H9 (cell line): ENCODE results near the gene MAD1L1. TPM values are rescaled to one million over a fixed set of nuclear protein-coding genes. Genes with fewer than 3 reads are reported as not detected.

Experiments used
- DNase-seq: peaks from one replicate; pipeline ENCODE4 v3.0.0-alpha.2; 2017
- H2AFZ ChIP-seq: one replicate; pipeline ENCODE4 v1.6.1; 2013; ENCODE audit warnings: mild to moderate bottlenecking, low read length, control low read depth, moderate library complexity
- H2AK5ac ChIP-seq: 2 replicates; pipeline ENCODE4 v1.6.1; 2013; ENCODE audit warnings: low read length, control low read depth, mixed read lengths; ENCODE audit not compliant: insufficient read length
- H2BK120ac ChIP-seq: one replicate; pipeline ENCODE4 v1.6.1; 2013; ENCODE audit warnings: low read depth, mild to moderate bottlenecking, low read length, control low read depth, inconsistent platforms; ENCODE audit not compliant: poor library complexity, severe bottlenecking
- H2BK12ac ChIP-seq: 2 replicates; pipeline ENCODE4 v1.6.1; 2013; ENCODE audit warnings: low read length, control low read depth, mixed read lengths, low read depth; ENCODE audit not compliant: insufficient read length
- H2BK15ac ChIP-seq: 2 replicates; pipeline ENCODE4 v1.6.1; 2013; ENCODE audit warnings: low read depth, low read length, control low read depth
- H2BK20ac ChIP-seq: one replicate; pipeline ENCODE4 v1.6.1; 2013; ENCODE audit warnings: low read depth, mild to moderate bottlenecking, low read length, control low read depth, inconsistent platforms; ENCODE audit not compliant: poor library complexity, severe bottlenecking
- H2BK5ac ChIP-seq: 2 replicates; pipeline ENCODE4 v1.6.1; 2013; ENCODE audit warnings: low read length, control low read depth, mixed read lengths; ENCODE audit not compliant: insufficient read length
- H3K14ac ChIP-seq: 2 replicates; pipeline ENCODE4 v1.6.1; 2013; ENCODE audit warnings: low read length, control low read depth; ENCODE audit not compliant: insufficient read depth
- H3K18ac ChIP-seq: 2 replicates; pipeline ENCODE4 v1.6.1; 2013; ENCODE audit warnings: low read depth, mild to moderate bottlenecking, mixed read lengths, low read length, control low read depth; ENCODE audit not compliant: insufficient read length
- H3K23ac ChIP-seq: 2 replicates; pipeline ENCODE4 v1.6.1; 2013; ENCODE audit warnings: low read length, control low read depth, mixed read lengths, low read depth; ENCODE audit not compliant: insufficient read length
- H3K23me2 ChIP-seq: 2 replicates; pipeline ENCODE4 v1.6.1; 2013; ENCODE audit warnings: low read depth, mild to moderate bottlenecking, mixed read lengths, low read length, control low read depth; ENCODE audit not compliant: insufficient read length, poor library complexity, severe bottlenecking
- H3K27ac ChIP-seq: 2 replicates; pipeline ENCODE4 v1.5.1; 2013; ENCODE audit warnings: low read length, control low read depth, mixed read lengths, low read depth; ENCODE audit not compliant: insufficient read length
- H3K27me3 ChIP-seq: 2 replicates; pipeline ENCODE4 v1.6.1; 2013; ENCODE audit warnings: low read length, control low read depth, inconsistent platforms; ENCODE audit not compliant: insufficient read depth
- H3K4ac ChIP-seq: 2 replicates; pipeline ENCODE4 v1.6.1; 2013; ENCODE audit warnings: low read depth, mild to moderate bottlenecking, control low read depth, inconsistent platforms, low read length, moderate library complexity
- H3K4me1 ChIP-seq: 2 replicates; pipeline ENCODE4 v1.6.1; 2013; ENCODE audit warnings: low read length, control low read depth, inconsistent platforms; ENCODE audit not compliant: insufficient read depth
- H3K4me2 ChIP-seq: 2 replicates; pipeline ENCODE4 v1.6.1; 2013; ENCODE audit warnings: low read length, control low read depth, mixed read lengths; ENCODE audit not compliant: insufficient read length, insufficient read depth
- H3K56ac ChIP-seq: 2 replicates; pipeline ENCODE4 v1.6.1; 2013; ENCODE audit warnings: low read depth, mild to moderate bottlenecking, mixed read lengths, low read length, control low read depth; ENCODE audit not compliant: insufficient read length
- H3K79me1 ChIP-seq: 2 replicates; pipeline ENCODE4 v1.6.1; 2013; ENCODE audit warnings: low read depth, mild to moderate bottlenecking, moderate library complexity, low read length, control low read depth, inconsistent platforms; ENCODE audit not compliant: insufficient read depth, poor library complexity, severe bottlenecking
- H3K79me2 ChIP-seq: 2 replicates; pipeline ENCODE4 v1.6.1; 2013; ENCODE audit warnings: low read length, control low read depth, inconsistent platforms; ENCODE audit not compliant: insufficient read depth
- H3K9ac ChIP-seq: 2 replicates; pipeline ENCODE4 v1.6.1; 2013; ENCODE audit warnings: low read length, control low read depth, mixed read lengths; ENCODE audit not compliant: insufficient read length; ENCODE audit errors: extremely low read depth
- H3K9me3 ChIP-seq: one replicate; pipeline ENCODE4 v1.6.1; 2013; ENCODE audit warnings: low read depth, low read length, inconsistent platforms; ENCODE audit not compliant: control insufficient read depth
- H3T11ph ChIP-seq: one replicate; pipeline ENCODE4 v1.6.1; 2013; ENCODE audit warnings: mild to moderate bottlenecking, low read length, control low read depth, inconsistent platforms
- H4K20me1 ChIP-seq: one replicate; pipeline ENCODE4 v1.6.1; 2013; ENCODE audit not compliant: control insufficient read depth, insufficient read length, insufficient read depth
- H4K5ac ChIP-seq: 2 replicates; pipeline ENCODE4 v1.6.1; 2013; ENCODE audit warnings: low read depth, mild to moderate bottlenecking, mixed read lengths, low read length, control low read depth; ENCODE audit not compliant: insufficient read length
- H4K8ac ChIP-seq: replicated peaks from 2 replicates; pipeline ENCODE4 v1.6.1; 2013; ENCODE audit warnings: low read length, control low read depth, mixed read lengths, low read depth; ENCODE audit not compliant: insufficient read length
- H4K91ac ChIP-seq: 2 replicates; pipeline ENCODE4 v1.6.1; 2013; ENCODE audit warnings: low read depth, mild to moderate bottlenecking, moderate library complexity, mixed read lengths, low read length, control low read depth; ENCODE audit not compliant: insufficient read length
- H3K27ac Mint-ChIP-seq, 3 experiments: 2 replicates in 2 of 3; 3 replicates in 1 of 3; pipeline ENCODE4 v1.8.0; 2020 to 2021; ENCODE audit warnings: mixed read lengths in 3 of 3, mild to moderate bottlenecking in 1 of 3, moderate library complexity in 1 of 3
- H3K27me3 Mint-ChIP-seq: 2 replicates; pipeline ENCODE4 v1.8.0; 2021; ENCODE audit warnings: low read depth, mild to moderate bottlenecking, moderate library complexity, mixed read lengths
- H3K36me3 Mint-ChIP-seq, 3 experiments: 2 replicates in 2 of 3; 3 replicates in 1 of 3; pipeline ENCODE4 v1.8.0; 2020 to 2021; ENCODE audit warnings: low read depth in 3 of 3, mixed read lengths in 3 of 3; ENCODE audit not compliant: insufficient read depth in 1 of 3
- H3K4me1 Mint-ChIP-seq, 2 experiments: 2 replicates each; pipeline ENCODE4 v1.8.0; 2020; ENCODE audit warnings: mixed read lengths in 2 of 2
- H3K4me3 Mint-ChIP-seq, 2 experiments: 2 replicates in 1 of 2; 3 replicates in 1 of 2; pipeline ENCODE4 v1.8.0; 2020 to 2021; ENCODE audit warnings: mild to moderate bottlenecking in 2 of 2, mixed read lengths in 2 of 2, moderate library complexity in 1 of 2
- H3K9me3 Mint-ChIP-seq, 2 experiments: 2 replicates in 1 of 2; 3 replicates in 1 of 2; pipeline ENCODE4 v1.8.0; 2020; ENCODE audit warnings: mild to moderate bottlenecking in 2 of 2, mixed read lengths in 2 of 2, moderate library complexity in 1 of 2
- WGBS: extraction: QIAGEN DNeasy Blood & Tissue Kit; methylation state at CpG from one replicate; pipeline ENCODE4 v1.1.7; 2013; ENCODE audit warnings: missing lambda C conversion rate, low lambda C conversion rate, mixed read lengths; ENCODE audit not compliant: insufficient read length; ENCODE audit errors: extremely low coverage; 5-methylcytosine and 5-hydroxymethylcytosine counted together
- total RNA-seq: library from RNA; stranded (reverse); gene quantifications from 2 replicates; pipeline ENCODE4 v1.2.1, GENCODE V29; 2021
- TF ChIP-seq, protein P1 (sequence below): fragments of 200-600 bp; sonication (generic); conservative IDR thresholded peaks from 3 replicates; pipeline ENCODE4 v1.8.0; 2021; ENCODE audit warnings: antibody characterized with exemption, mild to moderate bottlenecking

Gene MAD1L1
- total RNA-seq, 1 experiment from 2014 or later: 39.0 TPM

DNA sequence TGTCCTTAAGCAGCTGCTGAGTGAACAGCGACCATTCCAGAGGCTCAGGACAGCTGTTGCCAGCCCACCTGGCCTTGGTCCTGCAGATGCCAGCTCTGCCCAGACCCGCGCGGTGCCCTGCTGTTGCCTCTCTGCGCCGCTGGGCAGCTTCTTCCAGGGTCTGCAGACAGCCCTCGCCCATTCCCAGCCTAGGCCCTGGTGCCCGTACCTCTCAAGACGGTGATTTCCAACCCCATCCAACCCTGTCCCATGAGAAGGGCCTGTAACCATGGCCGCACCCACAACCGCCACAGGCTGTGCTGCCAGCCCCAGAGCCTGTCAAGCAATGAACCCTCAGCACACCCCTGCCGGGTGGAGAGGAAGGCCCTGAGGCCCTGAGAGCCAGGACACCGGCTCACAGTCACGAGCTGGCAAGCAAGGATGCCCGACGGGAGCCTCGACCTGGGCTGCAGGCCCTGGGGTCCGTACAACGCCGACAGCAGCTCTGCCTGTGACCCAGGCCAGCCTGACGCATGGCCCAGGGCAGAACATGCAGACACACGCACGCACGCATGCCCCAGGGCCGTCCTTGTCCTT lies 231.9 kb downstream of the MAD1L1 start:
- no peaks in the 10 kb centered on the region for H3K23me2 ChIP-seq
- H4K8ac ChIP-seq: no peak overlapping the region
- no peak overlapping the region for H2BK15ac ChIP-seq
- H3K9me3 ChIP-seq: no peaks in the 10 kb centered on the region
- no peak overlapping the region for H3K4me2 ChIP-seq
- H4K5ac ChIP-seq: no peak overlapping the region
- no peak for DNase-seq
- no CpG with 5 or more reads among the region's 25 CpGs for WGBS
- TF ChIP-seq, protein P1, sequence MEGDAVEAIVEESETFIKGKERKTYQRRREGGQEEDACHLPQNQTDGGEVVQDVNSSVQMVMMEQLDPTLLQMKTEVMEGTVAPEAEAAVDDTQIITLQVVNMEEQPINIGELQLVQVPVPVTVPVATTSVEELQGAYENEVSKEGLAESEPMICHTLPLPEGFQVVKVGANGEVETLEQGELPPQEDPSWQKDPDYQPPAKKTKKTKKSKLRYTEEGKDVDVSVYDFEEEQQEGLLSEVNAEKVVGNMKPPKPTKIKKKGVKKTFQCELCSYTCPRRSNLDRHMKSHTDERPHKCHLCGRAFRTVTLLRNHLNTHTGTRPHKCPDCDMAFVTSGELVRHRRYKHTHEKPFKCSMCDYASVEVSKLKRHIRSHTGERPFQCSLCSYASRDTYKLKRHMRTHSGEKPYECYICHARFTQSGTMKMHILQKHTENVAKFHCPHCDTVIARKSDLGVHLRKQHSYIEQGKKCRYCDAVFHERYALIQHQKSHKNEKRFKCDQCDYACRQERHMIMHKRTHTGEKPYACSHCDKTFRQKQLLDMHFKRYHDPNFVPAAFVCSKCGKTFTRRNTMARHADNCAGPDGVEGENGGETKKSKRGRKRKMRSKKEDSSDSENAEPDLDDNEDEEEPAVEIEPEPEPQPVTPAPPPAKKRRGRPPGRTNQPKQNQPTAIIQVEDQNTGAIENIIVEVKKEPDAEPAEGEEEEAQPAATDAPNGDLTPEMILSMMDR: no peak
- H3K18ac ChIP-seq: peak overlapping the region; percentile 59
- H2BK12ac ChIP-seq: no peak overlapping the region
- H2BK5ac ChIP-seq: no peak overlapping the region
- no peaks in the 10 kb centered on the region for H3K36me3 Mint-ChIP-seq
- no peak overlapping the region for H3T11ph ChIP-seq
- H2BK120ac ChIP-seq: no peak overlapping the region
- no peak overlapping the region for H2AFZ ChIP-seq
- H4K20me1 ChIP-seq: no peaks in the 10 kb centered on the region
- H3K4me3 Mint-ChIP-seq: no peak overlapping the region
- no peaks in the 10 kb centered on the region for H3K9me3 Mint-ChIP-seq
- no peak overlapping the region for H3K9ac ChIP-seq
- no peak overlapping the region for H3K56ac ChIP-seq
- no peaks in the 10 kb centered on the region for H3K27me3 ChIP-seq
- H2AK5ac ChIP-seq: no peak overlapping the region
- peak overlapping the region; percentile 8; the same call in 1 of the 2 replicates for H3K14ac ChIP-seq
- H3K23ac ChIP-seq: no peak overlapping the region
- H3K79me2 ChIP-seq: no peaks in the 10 kb centered on the region
- no peak overlapping the region for H4K91ac ChIP-seq
- no peaks in the 10 kb centered on the region for H3K27me3 Mint-ChIP-seq
- H3K27ac Mint-ChIP-seq: peak overlapping the region; percentile 57 to 96 (median 72); a peak in 3 of 7 replicates
- H2BK20ac ChIP-seq: no peak overlapping the region
- H3K4me1 Mint-ChIP-seq: peaks cover 0 to 6% of the 10 kb centered on the region in 2 experiments; a peak in 1 of 4 replicates
- no peaks in the 10 kb centered on the region for H3K79me1 ChIP-seq
- no peak overlapping the region for H3K4ac ChIP-seq
- H3K4me1 ChIP-seq: no peaks in the 10 kb centered on the region
- H3K27ac ChIP-seq: no peak overlapping the region
